Airway epithelial cell (primary cell): Measurements from ENCODE around the gene DDIT4. TPM values are rescaled to one million over a fixed set of nuclear protein-coding genes. Genes with fewer than 3 reads are reported as not detected.

Source experiments
- total RNA-seq: library from RNA; depleted of rRNA; stranded (reverse); fragments of >200 nt; gene quantifications from 2 replicates; pipeline ENCODE4 v1.2.3, GENCODE V29; 2015

The DDIT4 gene
- 1,158 and 1,321 TPM in 2 replicates for total RNA-seq

GRCh38 chr10:72273410-72274212, at the start of gene DDIT4:
DDIT4 (plus strand) TSS chr10:72273924; CDS start chr10:72274217, 293 bp downstream.

Other genes with a start within 250 kb of the DDIT4 start
- not detected in 2 replicates for gene SPOCK2, start 185.4 kb upstream of the DDIT4 start, total RNA-seq
- 36.6 and 64.7 TPM in 2 replicates for gene ANAPC16, start 57.9 kb upstream of the DDIT4 start, total RNA-seq
- gene ASCC1, start 57.6 kb upstream of the DDIT4 start, total RNA-seq, result 26.0 and 29.6 TPM in 2 replicates
- gene DNAJB12, start 81.0 kb downstream of the DDIT4 start, total RNA-seq, result 17.0 and 26.3 TPM in 2 replicates